ENCODE data around the gene TIAM1.

TIAM1 gene

GRCh38 chr21:31329456-31330143 lies 14.5 kb downstream of the TIAM1 start:
- no peak for DNase-seq

- DNase-seq: peak; percentile 35
Observed at GRCh38 chr21:31326522-31327242, 17.4 kb downstream of the TIAM1 start.

GRCh38 chr21:31318971-31319370 lies 25.1 kb downstream of the TIAM1 start:
- DNase-seq: no peak

DNA sequence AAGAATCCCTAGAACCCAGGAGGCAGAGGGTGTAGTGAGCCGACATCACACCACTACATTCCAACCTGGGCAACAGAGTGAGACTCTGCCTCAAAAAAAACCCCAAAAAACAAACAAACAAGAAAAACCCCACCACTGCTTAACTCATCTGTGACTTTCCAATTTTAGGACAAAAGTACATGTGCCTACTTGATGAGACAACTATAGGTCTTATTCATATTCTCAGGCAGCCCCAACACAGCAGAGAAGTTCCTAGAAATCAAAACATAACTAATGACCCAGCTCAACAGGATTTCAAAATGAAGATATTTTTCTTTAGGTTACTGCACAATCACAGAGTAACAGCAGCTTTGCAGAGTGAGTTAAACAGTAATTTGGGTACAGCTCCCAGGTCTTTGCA lies 26.4 kb downstream of the TIAM1 start:
- no peak for DNase-seq

- no peak for DNase-seq
Observed at GRCh38 chr21:31316488-31317169, 27.4 kb downstream of the TIAM1 start.

GRCh38 chr21:31316072-31316471 lies 28.0 kb downstream of the TIAM1 start:
- DNase-seq: no peak

DNA sequence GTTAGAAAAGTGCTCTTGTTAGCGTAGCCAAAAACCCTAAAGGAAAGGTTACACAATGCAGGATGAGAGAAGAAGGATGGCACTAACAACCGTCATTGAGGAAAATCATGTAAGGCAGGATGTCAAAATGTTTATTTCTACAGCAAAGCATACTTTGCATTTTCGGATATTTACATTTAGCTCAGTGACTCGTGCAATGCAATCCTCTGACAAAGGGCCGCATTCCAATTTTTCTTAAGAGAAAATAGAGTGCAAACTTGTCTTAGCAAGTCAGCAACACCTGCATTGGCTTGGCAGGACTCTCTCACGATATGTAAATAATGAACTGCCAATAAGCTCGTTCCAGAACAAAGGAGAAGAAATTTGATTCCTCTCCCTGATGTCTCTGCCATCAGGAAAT lies 33.3 kb downstream of the TIAM1 start:
- DNase-seq: no peak

DNA sequence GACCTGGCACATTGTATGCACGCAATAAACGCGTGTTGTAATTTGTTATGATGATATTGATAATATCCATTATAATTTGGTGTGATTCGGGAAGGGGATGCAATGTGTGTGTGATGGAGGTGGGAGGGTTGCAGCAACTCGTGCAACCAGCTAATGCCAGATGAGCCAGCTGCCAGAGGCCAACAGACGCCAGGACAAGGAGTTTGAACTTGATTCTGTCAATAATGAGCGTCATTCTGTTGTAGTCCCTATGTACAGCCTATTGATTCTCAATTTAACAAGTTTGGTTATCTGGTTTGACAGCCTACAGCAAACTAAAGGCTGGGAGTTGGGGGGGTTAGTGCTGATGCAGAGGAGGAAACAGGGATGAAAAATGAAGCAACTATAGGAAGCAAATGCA lies 35.5 kb downstream of the TIAM1 start:
- no peak for DNase-seq

GRCh38 chr21:31305888-31306287 lies 38.2 kb downstream of the TIAM1 start:
- DNase-seq: no peak

GRCh38 chr21:31299291-31300147 lies 44.5 kb downstream of the TIAM1 start:
- DNase-seq: no peak

DNA sequence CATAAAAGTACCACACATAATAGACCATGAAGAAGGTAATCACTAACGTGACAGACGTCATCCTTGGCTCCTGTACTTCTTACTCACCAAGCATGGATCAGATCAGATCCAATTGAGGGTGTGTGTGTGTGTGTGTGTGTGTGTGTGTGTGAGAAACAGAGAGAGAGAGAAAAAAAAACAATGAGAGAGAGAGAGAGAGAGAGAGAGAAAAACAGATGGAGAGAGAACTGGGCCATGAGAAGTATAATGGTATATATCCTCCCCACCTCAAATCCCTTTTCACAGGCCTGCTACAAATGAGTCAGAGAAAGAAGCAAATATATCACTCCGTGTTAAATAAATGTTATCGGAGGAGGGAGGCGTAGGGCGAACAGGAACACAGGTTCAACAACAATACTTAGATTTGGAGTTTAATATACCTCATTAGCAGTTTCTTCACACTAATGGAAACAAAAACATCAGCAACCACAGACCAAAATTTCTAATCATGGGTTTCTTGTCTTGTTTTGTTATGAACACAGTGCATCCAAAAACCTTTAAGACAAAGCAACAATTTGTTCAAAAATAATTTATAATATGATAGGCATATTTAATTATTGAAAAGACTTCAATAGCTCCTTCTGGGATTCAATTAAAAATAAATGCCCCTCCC lies 45.3 kb downstream of the TIAM1 start:
- DNase-seq: no peak

DNA sequence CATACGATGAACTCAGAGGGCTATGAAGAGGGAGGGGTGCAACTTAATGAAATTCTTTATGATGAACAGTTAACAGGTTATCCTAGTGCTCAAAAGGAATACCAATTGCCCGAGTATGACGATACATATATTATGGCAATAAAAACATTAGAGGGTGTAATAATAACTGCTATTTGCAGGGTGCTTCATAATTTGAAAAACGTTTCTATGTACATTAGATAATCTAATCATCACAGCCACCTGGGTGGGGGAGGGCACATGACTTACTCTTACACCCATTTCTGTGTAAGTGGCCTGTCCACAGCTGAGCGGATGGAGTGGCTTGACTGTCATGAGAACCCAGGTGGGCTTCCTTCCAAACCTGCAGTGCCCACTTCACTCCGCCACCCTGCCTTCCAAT lies 46.3 kb downstream of the TIAM1 start:
- no peak for DNase-seq

DNA sequence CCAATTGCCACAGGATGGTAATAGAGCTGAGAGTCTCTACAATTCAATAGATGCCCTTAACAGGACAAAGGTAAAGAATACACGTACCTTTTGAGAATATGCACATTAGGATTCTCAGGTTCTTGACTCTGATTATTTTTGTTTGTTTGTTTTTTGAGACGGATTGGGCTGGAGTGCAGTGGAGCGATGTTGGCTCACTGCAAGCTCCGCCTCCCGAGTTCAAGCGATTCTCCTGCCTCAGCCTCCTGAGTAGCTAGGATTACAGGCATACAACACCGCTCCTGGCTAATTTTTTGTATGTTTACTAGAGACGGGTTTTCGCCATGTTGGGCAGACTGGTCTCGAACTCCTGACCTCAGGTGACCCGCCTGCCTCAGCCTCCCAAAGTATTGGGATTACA lies 48.4 kb downstream of the TIAM1 start:
- no peak for DNase-seq

- DNase-seq: no peak
Observed at GRCh38 chr21:31294691-31295090, 49.4 kb downstream of the TIAM1 start.

DNA sequence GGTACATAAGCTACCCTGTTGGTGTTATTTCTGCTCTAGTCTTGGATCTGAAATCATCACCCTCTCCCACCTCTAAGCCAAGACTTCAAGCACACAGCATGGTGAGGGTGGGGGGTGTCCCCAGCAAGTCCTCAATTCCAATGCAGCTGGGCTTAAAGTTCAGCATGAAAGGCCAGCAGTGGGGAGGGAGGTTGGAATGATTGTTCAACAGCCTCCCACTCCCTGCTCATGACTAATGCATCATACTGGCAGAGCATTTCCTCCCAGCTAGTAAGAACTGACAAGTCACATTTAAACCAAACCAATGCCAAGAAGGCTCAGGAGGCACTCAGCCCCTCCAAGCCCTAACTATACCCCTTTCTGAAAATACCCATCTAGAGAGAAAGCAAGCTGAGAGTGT lies 50.1 kb downstream of the TIAM1 start:
- no peak for DNase-seq

- no peak for DNase-seq
Observed at GRCh38 chr21:31290765-31291164, 53.3 kb downstream of the TIAM1 start.

DNA sequence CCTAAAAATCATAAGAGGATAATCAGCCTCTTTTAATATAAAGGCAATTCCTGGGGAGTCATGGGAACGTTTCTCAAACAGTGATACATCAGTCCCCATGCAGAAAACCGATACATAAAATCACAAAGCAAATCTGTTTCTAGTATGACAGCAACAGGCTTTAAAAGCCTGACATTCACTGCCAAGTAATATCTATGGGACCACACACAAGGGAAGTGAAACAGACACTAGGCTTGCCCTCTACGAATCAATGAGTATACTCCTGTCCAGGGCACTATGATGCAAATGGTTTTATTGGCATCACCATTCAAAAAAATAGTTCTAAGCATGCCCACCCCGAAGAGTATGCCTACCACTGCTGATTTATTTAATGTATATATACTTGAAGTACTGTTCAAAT lies 54.4 kb downstream of the TIAM1 start:
- no peak for DNase-seq

- DNase-seq: no peak
Observed at GRCh38 chr21:31288191-31288590, 55.9 kb downstream of the TIAM1 start.

GRCh38 chr21:31287201-31287600 lies 56.9 kb downstream of the TIAM1 start:
- no peak for DNase-seq

GRCh38 chr21:31286621-31287020 lies 57.4 kb downstream of the TIAM1 start:
- DNase-seq: no peak

GRCh38 chr21:31284797-31285397 lies 59.2 kb downstream of the TIAM1 start:
- no peak for DNase-seq

GRCh38 chr21:31283025-31283424 lies 61.0 kb downstream of the TIAM1 start:
- DNase-seq: no peak

Data from activated CD4-positive, CD25-positive, alpha-beta regulatory T cell treated with anti-CD3 and anti-CD28 coated beads, Interleukin-2, amount 50 U/mL, for 72 hours (primary cell).